OCI-LY7 (cell line): ENCODE measurements around the gene GLRX5. TPM values are rescaled to one million over a fixed set of nuclear protein-coding genes. Genes with fewer than 3 reads are reported as not detected.

Experiments used
- BruUV-seq: library from RNA; stranded (reverse); fragments of 400-500 nt; replicated peaks from 2 replicates; lab custom pipeline; 2021; lab: Mats Ljungman, UMichigan
- CTCF ChIA-PET: fragments of 300-600 bp; sonication (Branson Sonifier 250); formaldehyde crosslinking; loops from one replicate; lab custom pipeline; 2022; ENCODE audit warnings: antibody characterized with exemption; ENCODE audit not compliant: unreplicated experiment; lab: Charles Lee
- POLR2A ChIA-PET: fragments of 300-600 bp; sonication (Branson Sonifier 250); formaldehyde crosslinking; loops from one replicate; lab custom pipeline; 2022; ENCODE audit warnings: antibody characterized with exemption; lab: Charles Lee
- DNase-seq: peaks from one replicate; pipeline ENCODE4 v3.0.0-alpha.2; 2015; ENCODE audit warnings: low spot score
- H2AFZ ChIP-seq: fragments of 200-600 bp; sonication (generic), shearing (Covaris generic); 2 replicates; pipeline ENCODE4 v1.6.1; 2014; ENCODE audit warnings: mild to moderate bottlenecking, antibody characterized with exemption, low read length, moderate library complexity
- H3K27ac ChIP-seq: fragments of 200-600 bp; sonication (generic); 2 replicates; pipeline ENCODE4 v1.5.1; 2014; ENCODE audit warnings: mixed run types, low read depth, mild to moderate bottlenecking, moderate library complexity, low read length, inconsistent platforms; ENCODE audit not compliant: poor library complexity, severe bottlenecking
- H3K36me3 ChIP-seq: fragments of 200-600 bp; sonication (generic); 2 replicates; pipeline ENCODE4 v1.6.1; 2014; ENCODE audit warnings: mild to moderate bottlenecking, antibody characterized with exemption, low read length, moderate library complexity, mixed read lengths; ENCODE audit not compliant: insufficient read depth
- H3K4me1 ChIP-seq: fragments of 200-600 bp; sonication (generic); 2 replicates; pipeline ENCODE4 v1.5.1; 2014; ENCODE audit warnings: mild to moderate bottlenecking, low read length; ENCODE audit not compliant: insufficient read depth, poor library complexity, severe bottlenecking
- H3K4me2 ChIP-seq: fragments of 200-600 bp; sonication (generic); 2 replicates; pipeline ENCODE4 v1.6.1; 2014; ENCODE audit warnings: mild to moderate bottlenecking, low read length
- H3K4me3 ChIP-seq: fragments of 200-600 bp; sonication (generic); 2 replicates; pipeline ENCODE4 v1.5.1; 2014; ENCODE audit warnings: mild to moderate bottlenecking, low read depth, low read length; ENCODE audit not compliant: poor library complexity, severe bottlenecking
- H3K79me2 ChIP-seq: fragments of 200-600 bp; sonication (generic); 2 replicates; pipeline ENCODE4 v1.6.1; 2016; ENCODE audit warnings: low read depth, mild to moderate bottlenecking, low read length, moderate library complexity, mixed read lengths; ENCODE audit not compliant: insufficient read depth
- H3K9me2 ChIP-seq: fragments of 200-600 bp; sonication (generic); 2 replicates; pipeline ENCODE4 v1.6.1; 2016; ENCODE audit warnings: mild to moderate bottlenecking, low read length, mixed read lengths; ENCODE audit not compliant: insufficient read depth
- H3K9me3 ChIP-seq: fragments of 200-600 bp; sonication (generic); 2 replicates; pipeline ENCODE4 v1.6.1; 2014; ENCODE audit warnings: mild to moderate bottlenecking, mixed run types, low read length, mixed read lengths
- H4K20me1 ChIP-seq: fragments of 200-600 bp; sonication (generic); 2 replicates; pipeline ENCODE4 v1.6.1; 2014; ENCODE audit warnings: mild to moderate bottlenecking, antibody characterized with exemption, low read length, moderate library complexity, mixed read lengths; ENCODE audit not compliant: insufficient read depth
- CTCF ChIP-seq: fragments of 200-600 bp; sonication (generic); conservative IDR thresholded peaks from 2 replicates; pipeline ENCODE4 v1.5.1; 2014; ENCODE audit warnings: mild to moderate bottlenecking, antibody characterized with exemption, low read length, moderate library complexity, mixed read lengths
- EZH2phosphoT487 ChIP-seq: fragments of 200-600 bp; sonication (generic); IDR thresholded peaks from 2 replicates; pipeline ENCODE4 v1.6.1; 2018; ENCODE audit warnings: low read depth, borderline replicate concordance, mild to moderate bottlenecking, mixed run types, antibody characterized with exemption, low read length, moderate library complexity, mixed read lengths
- intact Hi-C: fragments of 100-400 bp; cut with micrococcal nuclease; formaldehyde crosslinking; loops from one replicate; pipeline ENCODE4 v1.10.0; 2022; ENCODE audit not compliant: unreplicated experiment
- total RNA-seq, 2 experiments: library from RNA; depleted of rRNA in 1 of 2; stranded (reverse); fragments of >200 nt in 1 of 2; shearing (Covaris generic) in 1 of 2; gene quantifications; 2 replicates each; pipeline ENCODE4 v1.2.3, GENCODE V29; 2014 to 2022

GLRX5 gene
- total RNA-seq, 2 experiments from 2014 or later, result 68.2 to 78.4 TPM

- TF ChIP-seq CTCF, result no peak
- no peak for TF ChIP-seq EZH2phosphoT487
- Histone ChIP-seq H3K4me3 (peak overlapping the region; percentile 93), H3K36me3 (peaks cover 30% of the 10 kb centered on the region), H3K4me2 (peak overlapping the region; percentile 95), H3K9me3 (no peaks in the 10 kb centered on the region), H3K79me2 (peaks cover 91% of the 10 kb centered on the region), H4K20me1 (peaks cover 41% of the 10 kb centered on the region), H3K9me2 (no peaks in the 10 kb centered on the region), H3K27ac (peak overlapping the region; percentile 35), H3K4me1 (peaks cover 46% of the 10 kb centered on the region), H2AFZ (no peak overlapping the region)
- DNase-seq, result peak; percentile 40
- CTCF ChIA-PET, result no interaction called here
- intact Hi-C loops, result loop anchor here (2.0 to 10.0 kb wide), 2 partner anchors 93 to 969 kb away; partner anchors contain the start of gene PAPOLA
- BruUV-seq, result no TSS peak
- POLR2A ChIA-PET, result interaction anchor here (1.0 to 2.4 kb wide), 3 partner anchors 11 to 164 kb away, joined by 3 to 10 read pairs (median 3); no protein-coding TSS in a partner anchor
These were observed 574 bp downstream of the GLRX5 start for GRCh38 chr14:95535226-95536021.

- intact Hi-C loops, result loop anchor here (10.0 kb wide), 1 partner anchor 969 kb away; the partner anchor contains the start of gene PAPOLA
- ChIA-PET CTCF (no interaction called here), POLR2A (interaction anchor here (0.6 to 2.4 kb wide), 6 partner anchors 10 to 478 kb away, joined by 3 to 10 read pairs (median 3); no protein-coding TSS in a partner anchor)
- Histone ChIP-seq H3K9me3 (no peaks in the 10 kb centered on the region), H4K20me1 (peaks cover 41% of the 10 kb centered on the region), H3K36me3 (peaks cover 23% of the 10 kb centered on the region), H3K4me1 (peaks cover 40% of the 10 kb centered on the region), H3K9me2 (no peaks in the 10 kb centered on the region), H3K79me2 (peaks cover 91% of the 10 kb centered on the region), H2AFZ (no peak overlapping the region), H3K27ac (peak overlapping the region; percentile 35), H3K4me3 (peak overlapping the region; percentile 93), H3K4me2 (peak overlapping the region; percentile 95)
- BruUV-seq, result no TSS peak
- no peak for DNase-seq
- TF ChIP-seq CTCF (no peak), EZH2phosphoT487 (no peak)
These were observed 1.3 kb downstream of the GLRX5 start for GRCh38 chr14:95536036-95536593.
